BLaER1 treated with 17β-estradiol and CSF1 and Interleukin-3, amounts not matched to agents 10 nM and 100 nM (cell line): ENCODE results near the gene PCNX3.

ENCODE experiments used
- H3K27ac ChIP-seq, 11 experiments: shearing (Covaris generic); formaldehyde crosslinking; 2 replicates each; pipeline ENCODE4 v1.8.1; 2022
- H3K27me3 ChIP-seq, 11 experiments: shearing (Covaris generic); formaldehyde crosslinking; 2 replicates each; pipeline ENCODE4 v1.8.1; 2022
- H3K36me3 ChIP-seq, 11 experiments: shearing (Covaris generic); formaldehyde crosslinking; 2 replicates each; pipeline ENCODE4 v1.8.1; 2022
- H3K4me1 ChIP-seq, 10 experiments: shearing (Covaris generic); formaldehyde crosslinking; 2 replicates each; pipeline ENCODE4 v1.8.1; 2022
- H3K4me2 ChIP-seq, 11 experiments: shearing (Covaris generic); formaldehyde crosslinking; 2 replicates each; pipeline ENCODE4 v1.8.1; 2022
- H3K4me3 ChIP-seq, 10 experiments: shearing (Covaris generic); formaldehyde crosslinking; 2 replicates each; pipeline ENCODE4 v1.8.1; 2022
- H3K9ac ChIP-seq, 11 experiments: shearing (Covaris generic); formaldehyde crosslinking; 2 replicates each; pipeline ENCODE4 v1.8.1; 2022
- H3K9me3 ChIP-seq, 11 experiments: shearing (Covaris generic); formaldehyde crosslinking; replicated peaks in 1 of 11; 2 replicates each; pipeline ENCODE4 v1.8.1; 2022
- H4K20me1 ChIP-seq, 11 experiments: shearing (Covaris generic); formaldehyde crosslinking; 2 replicates each; pipeline ENCODE4 v1.8.1; 2022
- Cebpa-rat ChIP-seq, 11 experiments: shearing (Covaris generic); IDR thresholded peaks; 2 replicates each; pipeline ENCODE4 v1.8.1; 2022

The PCNX3 gene

GRCh38 chr11:65573391-65574079 is 42.0 kb upstream of the PCNX3 start:
- TF ChIP-seq Cebpa-rat (IDR thresholded peaks at IDR 0.05), result no peak
- Histone ChIP-seq H3K4me1 (peaks cover 50 to 69% (median 66%) of the 10 kb centered on the region in 10 experiments), H3K36me3 (peaks cover 0 to 15% (median 6%) of the 10 kb centered on the region in 11 experiments; a peak in 16 of 22 replicates), H3K4me3 (peak overlapping the region; percentile 88 to 99 (median 92)), H3K4me2 (peak overlapping the region; percentile 98 to 100 (median 99)), H4K20me1 (peaks cover 17 to 66% (median 42%) of the 10 kb centered on the region in 11 experiments; a peak in 21 of 22 replicates), H3K27ac (peak overlapping the region; percentile 11 to 93 (median 90); a peak in 21 of 22 replicates), H3K9ac (peak overlapping the region; percentile 84 to 96 (median 94)), H3K27me3 (no peaks in the 10 kb centered on the region), H3K9me3 (no peaks in the 10 kb centered on the region)

DNA sequence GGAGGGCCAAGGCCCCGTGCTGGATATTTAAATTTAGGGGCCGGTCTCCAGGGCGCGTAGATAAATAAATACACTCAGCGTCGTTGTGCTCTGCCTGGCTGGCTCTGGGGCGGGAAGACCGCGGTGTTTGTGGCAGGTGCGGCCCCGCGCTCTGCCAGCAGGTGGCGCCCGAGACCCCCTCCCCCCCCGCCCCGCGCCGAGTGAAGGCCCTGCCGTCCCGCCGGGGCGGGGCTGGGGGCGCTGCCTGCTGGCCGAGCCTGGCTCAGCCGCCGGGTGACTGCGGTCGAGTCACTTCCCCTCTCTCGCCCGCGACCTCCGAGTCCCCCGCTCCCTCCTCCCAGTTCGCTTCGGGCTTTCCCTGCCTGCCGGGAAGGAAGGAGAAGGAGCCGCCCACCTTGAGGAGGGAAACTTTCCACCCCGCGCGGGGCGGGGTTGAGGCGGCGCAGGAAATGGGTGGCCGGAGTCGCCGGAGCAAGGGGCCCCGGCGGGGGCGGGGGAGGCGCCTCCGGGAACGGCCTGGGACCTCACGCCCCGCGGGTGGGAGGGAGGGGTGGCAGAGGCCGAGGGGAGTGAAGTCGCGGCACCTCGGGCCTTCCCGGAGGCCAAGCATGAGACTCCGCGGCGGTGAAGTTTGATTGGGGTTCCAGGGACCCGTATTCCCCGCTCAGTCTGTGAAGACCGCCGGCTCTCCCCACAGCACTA is 41.3 kb upstream of the PCNX3 start:
- peaks cover 2 to 23% (median 14%) of the 10 kb centered on the region in 11 experiments; a peak in 21 of 22 replicates for H3K36me3 ChIP-seq
- H3K4me3 ChIP-seq, result peak overlapping the region; percentile 89 to 99 (median 93)
- peak overlapping the region; percentile 74 to 93 (median 91) for H3K27ac ChIP-seq
- TF ChIP-seq Cebpa-rat (IDR thresholded peaks at IDR 0.05), result no peak
- H3K9ac ChIP-seq, result peak overlapping the region; percentile 87 to 96 (median 94)
- no peaks in the 10 kb centered on the region for H3K9me3 ChIP-seq
- H4K20me1 ChIP-seq, result peaks cover 25 to 70% (median 45%) of the 10 kb centered on the region in 11 experiments; a peak in 21 of 22 replicates
- H3K27me3 ChIP-seq, result no peaks in the 10 kb centered on the region
- H3K4me1 ChIP-seq, result peaks cover 50 to 68% (median 64%) of the 10 kb centered on the region in 10 experiments
- H3K4me2 ChIP-seq, result peak overlapping the region; percentile 98 to 100 (median 99)

- no peak for TF ChIP-seq Cebpa-rat (IDR thresholded peaks at IDR 0.05)
- H3K4me2 ChIP-seq, result peak overlapping the region; percentile 70 to 100 (median 94)
- H3K9ac ChIP-seq, result peak overlapping the region; percentile 65 to 96 (median 88)
- no peaks in the 10 kb centered on the region for H3K27me3 ChIP-seq
- H3K4me1 ChIP-seq, result peaks cover 53 to 69% (median 62%) of the 10 kb centered on the region in 10 experiments
- H4K20me1 ChIP-seq, result peaks cover 31 to 70% (median 45%) of the 10 kb centered on the region in 11 experiments; a peak in 21 of 22 replicates
- peaks cover 8 to 30% (median 21%) of the 10 kb centered on the region in 11 experiments for H3K36me3 ChIP-seq
- H3K4me3 ChIP-seq, result peak overlapping the region; percentile 75 to 97 (median 92)
- peak overlapping the region; percentile 73 to 91 (median 86) for H3K27ac ChIP-seq
- H3K9me3 ChIP-seq, result no peaks in the 10 kb centered on the region
Measured at GRCh38 chr11:65574811-65575567, 40.6 kb upstream of the PCNX3 start.

DNA sequence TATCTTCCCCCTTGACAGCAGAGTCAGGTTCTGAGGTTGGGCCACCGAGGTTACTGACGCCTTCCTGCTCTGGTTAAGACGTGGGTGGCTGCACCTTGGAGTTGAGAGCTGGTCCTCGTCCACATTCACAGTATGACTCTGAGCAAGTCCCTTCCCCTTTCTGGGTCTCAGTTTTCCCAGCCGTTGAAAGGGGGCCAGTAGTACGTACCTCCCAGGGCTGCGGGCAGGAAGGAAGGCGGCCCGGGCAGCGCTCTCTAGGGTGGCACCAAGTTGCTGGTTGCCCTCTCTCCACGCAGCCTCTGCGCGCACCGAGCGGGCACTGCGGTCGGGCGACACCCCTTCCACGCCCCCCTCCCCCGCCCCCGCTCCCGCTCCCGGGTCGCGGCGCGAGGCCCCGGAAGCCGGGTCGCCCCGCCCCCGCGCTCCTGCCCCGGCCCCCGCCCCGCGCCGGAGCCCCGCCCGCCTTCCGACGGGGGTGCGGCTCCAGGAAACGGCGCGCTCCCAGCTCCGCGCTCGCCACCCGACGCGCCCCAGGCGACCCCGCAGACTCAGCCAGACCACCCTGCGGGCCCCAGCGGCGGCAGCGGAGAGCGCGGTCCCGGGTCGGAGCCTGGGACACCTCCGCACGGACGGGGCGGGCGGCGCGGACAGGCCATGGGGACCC is 39.9 kb upstream of the PCNX3 start, which contains the start of gene EHBP1L1:
Gene EHBP1L1 (plus strand): TSS at position 486 of the 664 bp plus-strand sequence. CDS start 250 bp downstream, outside the sequence.
- H3K36me3 ChIP-seq, result peaks cover 16 to 37% (median 28%) of the 10 kb centered on the region in 11 experiments
- H3K4me1 ChIP-seq, result peaks cover 53 to 69% (median 62%) of the 10 kb centered on the region in 10 experiments
- peak within 1 kb of the TSS; percentile 74 to 92 (median 87) for H3K27ac ChIP-seq
- TF ChIP-seq Cebpa-rat (IDR thresholded peaks at IDR 0.05), result no peak
- no peaks in the 10 kb centered on the region for H3K27me3 ChIP-seq
- H3K9me3 ChIP-seq, result no peaks in the 10 kb centered on the region
- peaks cover 34 to 70% (median 49%) of the 10 kb centered on the region in 11 experiments; a peak in 21 of 22 replicates for H4K20me1 ChIP-seq
- peak within 1 kb of the TSS; percentile 93 to 100 (median 99) for H3K4me2 ChIP-seq
- peak within 1 kb of the TSS; percentile 83 to 96 (median 90) for H3K9ac ChIP-seq
- peak within 1 kb of the TSS; percentile 75 to 97 (median 92) for H3K4me3 ChIP-seq

- peak overlapping the region; percentile 74 to 92 (median 87) for H3K27ac ChIP-seq
- no peaks in the 10 kb centered on the region for H3K27me3 ChIP-seq
- H3K4me2 ChIP-seq, result peak overlapping the region; percentile 93 to 100 (median 99)
- no peaks in the 10 kb centered on the region for H3K9me3 ChIP-seq
- peaks cover 22 to 41% (median 35%) of the 10 kb centered on the region in 11 experiments for H3K36me3 ChIP-seq
- H3K9ac ChIP-seq, result peak overlapping the region; percentile 83 to 95 (median 90)
- peaks cover 29 to 70% (median 48%) of the 10 kb centered on the region in 11 experiments; a peak in 21 of 22 replicates for H4K20me1 ChIP-seq
- H3K4me3 ChIP-seq, result peak overlapping the region; percentile 75 to 97 (median 92)
- peaks cover 47 to 63% (median 60%) of the 10 kb centered on the region in 10 experiments for H3K4me1 ChIP-seq
- no peak for TF ChIP-seq Cebpa-rat (IDR thresholded peaks at IDR 0.05)
Measured at GRCh38 chr11:65576232-65576866, 39.2 kb upstream of the PCNX3 start.

DNA sequence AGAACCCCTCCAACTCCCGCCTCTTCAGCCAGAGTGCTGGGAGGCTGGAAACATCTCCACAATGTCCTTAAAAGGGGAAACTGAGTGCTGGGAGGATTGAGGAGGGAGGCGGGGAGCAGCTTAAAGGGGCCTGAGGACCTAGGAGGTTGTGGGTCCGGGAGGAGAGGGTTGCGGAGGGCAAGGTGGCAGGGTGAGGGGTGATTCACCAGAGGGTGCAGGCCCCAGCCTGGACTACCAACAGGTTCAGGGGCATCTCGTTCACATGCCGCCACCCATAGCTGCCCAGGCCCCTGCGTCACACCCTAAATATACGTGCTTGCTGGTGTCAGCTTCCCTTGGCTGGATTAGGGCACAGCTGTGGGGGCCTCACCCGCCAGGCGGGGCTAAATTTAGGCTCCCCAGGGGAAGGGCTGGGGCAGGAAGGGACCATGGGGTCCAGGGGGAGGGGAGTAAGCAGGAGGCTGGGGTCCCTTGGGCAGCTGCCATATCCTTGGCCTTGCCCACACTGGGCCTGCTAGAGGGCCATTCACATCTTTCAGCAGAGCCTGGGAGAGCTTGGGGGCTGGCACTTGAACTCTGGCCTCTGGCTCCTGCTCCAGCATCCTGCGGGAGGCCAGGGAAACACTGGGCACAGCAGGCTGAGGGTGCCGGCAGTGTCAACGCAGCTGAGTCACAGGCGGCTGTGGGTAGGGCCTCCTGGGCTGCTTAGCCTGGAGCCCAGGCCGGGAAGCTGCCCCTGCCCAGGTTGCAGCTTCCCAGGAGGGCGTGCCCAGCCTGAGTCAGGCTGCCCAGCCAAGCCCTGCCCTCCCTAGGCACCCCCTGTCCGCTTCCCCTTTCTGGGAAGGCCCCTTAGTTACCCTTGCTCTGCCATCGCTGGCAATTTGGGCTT is 38.5 kb upstream of the PCNX3 start:
- no peak for TF ChIP-seq Cebpa-rat (IDR thresholded peaks at IDR 0.05)
- peak overlapping the region; percentile 83 to 95 (median 90) for H3K9ac ChIP-seq

DNA sequence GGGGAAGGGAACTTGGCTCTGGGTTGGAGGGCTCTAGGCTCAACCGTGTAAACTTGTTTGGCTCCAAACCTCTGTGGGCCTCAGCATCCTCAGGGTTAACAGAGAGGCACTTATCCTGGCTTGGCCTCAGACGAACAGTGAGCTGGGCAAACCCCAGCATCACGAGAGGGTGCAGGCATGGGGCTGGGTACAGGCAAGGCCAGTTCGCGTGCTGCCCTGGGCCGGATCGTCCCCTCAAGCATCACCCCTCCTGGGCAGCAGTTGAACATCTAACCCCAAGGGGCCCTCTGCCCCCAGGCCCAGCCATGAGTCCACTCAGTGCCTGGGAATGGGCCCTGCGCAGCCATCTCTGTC is 37.8 kb upstream of the PCNX3 start:
- Histone ChIP-seq H3K9ac (peak overlapping the region; percentile 83 to 95 (median 90)), H3K27ac (peak overlapping the region; percentile 33 to 92 (median 87); a peak in 21 of 22 replicates), H3K4me2 (peak overlapping the region; percentile 93 to 100 (median 99)), H3K27me3 (no peaks in the 10 kb centered on the region), H4K20me1 (peaks cover 19 to 73% (median 50%) of the 10 kb centered on the region in 11 experiments; a peak in 21 of 22 replicates), H3K4me3 (peak overlapping the region; percentile 75 to 97 (median 92); a peak in 19 of 20 replicates), H3K9me3 (no peaks in the 10 kb centered on the region), H3K4me1 (peaks cover 48 to 68% (median 54%) of the 10 kb centered on the region in 10 experiments), H3K36me3 (peaks cover 36 to 53% (median 48%) of the 10 kb centered on the region in 11 experiments)
- no peak for TF ChIP-seq Cebpa-rat (IDR thresholded peaks at IDR 0.05)

More for the DNA sequence above, 38.5 kb upstream of the PCNX3 start:
- peak overlapping the region; percentile 93 to 100 (median 99) for H3K4me2 ChIP-seq
- H4K20me1 ChIP-seq, result peaks cover 21 to 71% (median 50%) of the 10 kb centered on the region in 11 experiments; a peak in 21 of 22 replicates
- H3K36me3 ChIP-seq, result peaks cover 30 to 46% (median 42%) of the 10 kb centered on the region in 11 experiments
- peaks cover 47 to 62% (median 53%) of the 10 kb centered on the region in 10 experiments for H3K4me1 ChIP-seq
- H3K27ac ChIP-seq, result peak overlapping the region; percentile 74 to 92 (median 87)
- H3K9me3 ChIP-seq, result no peaks in the 10 kb centered on the region
- peak overlapping the region; percentile 75 to 97 (median 92) for H3K4me3 ChIP-seq
- H3K27me3 ChIP-seq, result no peaks in the 10 kb centered on the region
